Cardiac fibroblast (primary cell): ENCODE results near the gene RARG.
"Not testable (repeated sequence)": the region's sequence is repeated elsewhere in the genome, so short reads cannot be mapped to it uniquely, and the experiment has no call there.

Experiments used
- DNase-seq, 2 donors: peaks; one replicate each; pipeline versions ENCODE4 v3.0.0 to v3.0.0-alpha.2; 2010; ENCODE audit warnings: low read depth in 2 of 2
- H3K4me3 ChIP-seq, 2 donors: replicated peaks in 1 of 2; 1 replicate in 1 of 2; 2 replicates in 1 of 2; pipeline ENCODE4 v1.5.1; 2011; ENCODE audit warnings: low read depth in 2 of 2, low read length in 2 of 2, mild to moderate bottlenecking in 2 of 2, moderate library complexity in 1 of 2
- CTCF ChIP-seq: IDR thresholded peaks from one replicate; pipeline ENCODE4 v1.5.1; 2011; ENCODE audit warnings: low read depth, mild to moderate bottlenecking, low read length, inconsistent platforms

The RARG gene

GRCh38 chr12:53182903-53183302 lies 49.1 kb downstream of the RARG start:
- no peak for TF ChIP-seq CTCF
- H3K4me3 ChIP-seq, result no peak overlapping the region
- no peak for DNase-seq

- no peak for TF ChIP-seq CTCF
- H3K4me3 ChIP-seq, result peak overlapping the region; percentile 67 to 81
Measured at GRCh38 chr12:53181935-53182334, 50.1 kb downstream of the RARG start.

GRCh38 chr12:53180931-53181645 lies 50.9 kb downstream of the RARG start:
- H3K4me3 ChIP-seq, result peak overlapping the region; percentile 67 to 81
- no peak for TF ChIP-seq CTCF
- DNase-seq, result peak; percentile 61 to 82

More at GRCh38 chr12:53181935-53182334, 50.1 kb downstream of the RARG start:
- no peak for DNase-seq

- DNase-seq, result peak; percentile 97 to 98
- TF ChIP-seq CTCF, result no peak
- H3K4me3 ChIP-seq, result peak within 1 kb of the TSS; percentile 67 to 81
Measured at GRCh38 chr12:53180220-53180930, 51.6 kb downstream of the RARG start, which contains the start of the genes CSAD and ZNF740. Gene CSAD, minus strand, starts transcription at chr12:53180925. Its CDS starts 7,455 bp downstream, at chr12:53173470. Gene ZNF740, plus strand, starts transcription at chr12:53180722. Its CDS starts 1,262 bp downstream, at chr12:53181984.

- no peak for DNase-seq
- peak overlapping the region; percentile 67 to 81 for H3K4me3 ChIP-seq
- TF ChIP-seq CTCF, result no peak
Measured at GRCh38 chr12:53179687-53180219, 52.3 kb downstream of the RARG start.

GRCh38 chr12:53178803-53179202 lies 53.2 kb downstream of the RARG start:
- not testable (repeated sequence) for H3K4me3 ChIP-seq, DNase-seq

GRCh38 chr12:53177447-53177846 lies 54.6 kb downstream of the RARG start:
- not testable (repeated sequence) for H3K4me3 ChIP-seq, DNase-seq
